G401 (cell line): ENCODE data around the gene NUDT4B. TPM values are rescaled to one million over a fixed set of nuclear protein-coding genes. Genes with fewer than 3 reads are reported as not detected.
"Not testable (repeated sequence)": the region's sequence is repeated elsewhere in the genome, so short reads cannot be mapped to it uniquely, and the experiment has no call there.

ENCODE experiments used
- DNase-seq: peaks from one replicate; pipeline ENCODE4 v3.0.0-alpha.2; 2015; ENCODE audit warnings: low spot score
- in situ Hi-C: cut with HindIII; loops from 2 replicates; pipeline ENCODE4 v1.10.0; 2016; ENCODE audit warnings: low sequenced_read_pairs, mixed read lengths
- total RNA-seq: library from RNA; depleted of rRNA; stranded (reverse); fragments of >200 nt; shearing (Covaris generic); gene quantifications from 2 replicates; pipeline ENCODE4 v1.2.3, GENCODE V29; 2014; rRNA removed

Gene NUDT4B
- total RNA-seq, 1 experiment from 2014 or later = 6.1 TPM

- DNase-seq, in situ Hi-C loops: not testable (repeated sequence)
Measured at GRCh38 chr1:148775263-148775662, 26.7 kb downstream of the NUDT4B start.

- in situ Hi-C loops, DNase-seq: not testable (repeated sequence)
Measured at GRCh38 chr1:148777649-148778048, 29.1 kb downstream of the NUDT4B start.

DNA sequence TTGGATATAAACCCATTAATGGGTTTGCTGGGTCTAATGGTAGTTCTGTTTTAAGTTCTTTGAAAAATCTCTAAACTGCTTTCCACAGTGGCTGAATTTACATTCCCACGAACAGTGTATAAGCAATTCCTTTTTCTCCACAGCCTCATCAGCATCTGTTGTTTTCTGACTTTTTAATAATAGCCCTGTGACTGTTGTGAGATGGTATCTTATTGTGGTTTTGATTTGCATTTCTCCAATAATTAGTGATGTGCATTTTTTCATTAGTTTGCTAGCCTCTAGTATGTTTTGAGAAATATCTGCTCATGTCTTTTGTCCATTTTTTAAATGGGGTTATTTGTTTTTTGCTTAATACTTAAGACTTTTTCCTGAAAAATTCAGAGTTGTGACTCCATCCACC is 31.8 kb downstream of the NUDT4B start:
- in situ Hi-C loops, DNase-seq: not testable (repeated sequence)

DNA sequence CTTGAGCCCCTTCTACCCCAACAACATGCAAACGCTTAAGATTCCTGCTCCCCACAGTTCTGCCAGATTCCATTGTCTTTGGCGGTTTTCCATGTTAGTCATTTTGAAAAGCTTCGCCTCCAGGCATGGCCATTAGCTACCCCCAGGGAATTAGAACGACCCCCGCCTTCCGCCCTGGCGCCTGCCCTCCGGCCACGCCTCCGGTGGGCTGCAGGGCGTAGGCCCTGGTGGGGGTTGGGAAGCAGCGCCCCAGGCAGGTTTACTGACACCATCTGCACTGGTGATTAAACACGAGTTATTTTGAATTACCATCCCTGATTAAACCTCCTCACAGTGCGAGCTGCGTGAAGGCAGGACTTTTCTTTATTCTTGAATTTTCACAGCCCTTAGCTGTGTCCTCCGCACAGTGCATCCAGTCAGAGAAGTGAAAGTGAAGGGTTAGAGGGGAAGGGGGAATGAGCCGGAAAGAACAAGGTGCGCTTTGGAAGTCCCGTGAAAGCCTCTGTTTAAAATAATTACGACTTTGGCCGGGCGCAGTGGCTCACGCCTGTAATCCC is 43.0 kb downstream of the NUDT4B start:
- in situ Hi-C loops, DNase-seq: not testable (repeated sequence)

GRCh38 chr1:148793762-148794332 is 45.3 kb downstream of the NUDT4B start:
- in situ Hi-C loops, DNase-seq: not testable (repeated sequence)

Other genes starting within 250 kb of the NUDT4B start
- gene NBPF14, start 152.8 kb upstream of the NUDT4B start, total RNA-seq = 2.8 TPM in 2 replicates
- 34.3 and 49.9 TPM in 2 replicates for gene PDE4DIP, start 95.7 kb downstream of the NUDT4B start, total RNA-seq